T-helper 1 cell (primary cell): ENCODE results near the gene SRPK2.
A peak's percentile ranks its signal among the peaks of the same experiment; 100 is the strongest.
"Not testable (repeated sequence)": the region's sequence is repeated elsewhere in the genome, so short reads cannot be mapped to it uniquely, and the experiment has no call there.

Experiments used
- DNase-seq, 5 donors: peaks; one replicate each; pipeline ENCODE4 v3.0.0-alpha.2; 2012 to 2020

Gene SRPK2

GRCh38 chr7:105339404-105340323 lies 49.1 kb downstream of the SRPK2 start:
- no peak for DNase-seq

DNA sequence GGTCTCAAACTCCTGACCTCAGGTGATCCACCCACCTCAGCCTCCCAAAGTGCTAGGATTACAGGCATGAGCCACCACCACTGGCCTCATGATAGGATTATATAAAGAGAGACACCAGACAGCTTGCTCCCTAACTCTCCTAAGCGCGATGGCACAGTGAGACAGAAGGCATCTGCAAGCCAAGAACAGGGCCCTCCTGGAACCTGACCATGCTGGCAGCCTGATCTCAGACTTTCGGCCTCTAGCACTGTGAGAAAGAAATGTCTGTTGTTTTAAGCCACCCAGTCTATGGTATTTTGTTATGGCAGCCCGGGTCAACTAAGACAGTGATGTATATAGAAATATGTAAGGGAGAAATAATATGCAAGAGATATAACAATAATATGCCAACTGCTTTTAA lies 51.2 kb downstream of the SRPK2 start:
- no peak for DNase-seq

- peak in 1 of 5 donors; percentile 12 for DNase-seq
These were observed 52.7 kb downstream of the SRPK2 start for GRCh38 chr7:105336009-105336408.

- DNase-seq, result not testable (repeated sequence)
These were observed 56.1 kb downstream of the SRPK2 start for GRCh38 chr7:105332661-105333060.

DNA sequence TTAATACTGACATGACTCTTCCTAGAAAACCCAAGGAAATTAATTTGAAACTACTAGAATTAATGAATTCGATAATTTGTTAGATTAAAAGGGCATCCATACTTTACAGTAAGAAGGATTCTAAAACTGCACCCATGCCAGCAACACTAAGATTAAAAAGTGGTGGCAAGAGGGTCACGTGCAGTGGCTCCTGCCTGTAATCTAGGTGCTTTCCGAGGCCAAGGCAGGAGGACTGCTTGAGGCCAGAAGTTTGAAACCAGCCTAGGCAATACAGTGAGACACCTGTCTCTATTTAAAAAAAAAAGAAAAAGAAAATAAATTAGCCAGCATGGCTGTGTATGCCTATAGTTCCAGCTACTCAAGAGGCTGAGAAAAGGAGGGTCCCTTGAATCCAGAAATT lies 58.2 kb downstream of the SRPK2 start:
- no peak for DNase-seq

DNA sequence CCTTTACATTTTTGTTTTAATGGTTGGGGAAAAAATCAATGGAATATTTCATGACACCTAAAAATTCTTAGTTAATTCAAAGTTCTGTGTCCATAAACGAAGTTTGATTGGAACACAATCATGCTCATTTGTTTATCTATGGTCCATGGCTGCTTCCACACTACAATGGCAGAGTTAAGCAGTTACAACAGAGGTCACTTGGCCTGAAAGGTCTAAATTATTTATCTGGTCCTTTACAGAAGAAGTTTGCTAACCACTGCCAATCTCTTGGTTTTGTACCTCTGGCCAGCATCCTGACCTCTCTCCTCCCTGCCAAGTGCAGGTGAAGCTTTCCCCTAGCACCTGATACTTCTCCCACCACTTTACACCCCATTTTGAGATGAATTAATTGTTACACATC lies 61.5 kb downstream of the SRPK2 start:
- no peak for DNase-seq

DNA sequence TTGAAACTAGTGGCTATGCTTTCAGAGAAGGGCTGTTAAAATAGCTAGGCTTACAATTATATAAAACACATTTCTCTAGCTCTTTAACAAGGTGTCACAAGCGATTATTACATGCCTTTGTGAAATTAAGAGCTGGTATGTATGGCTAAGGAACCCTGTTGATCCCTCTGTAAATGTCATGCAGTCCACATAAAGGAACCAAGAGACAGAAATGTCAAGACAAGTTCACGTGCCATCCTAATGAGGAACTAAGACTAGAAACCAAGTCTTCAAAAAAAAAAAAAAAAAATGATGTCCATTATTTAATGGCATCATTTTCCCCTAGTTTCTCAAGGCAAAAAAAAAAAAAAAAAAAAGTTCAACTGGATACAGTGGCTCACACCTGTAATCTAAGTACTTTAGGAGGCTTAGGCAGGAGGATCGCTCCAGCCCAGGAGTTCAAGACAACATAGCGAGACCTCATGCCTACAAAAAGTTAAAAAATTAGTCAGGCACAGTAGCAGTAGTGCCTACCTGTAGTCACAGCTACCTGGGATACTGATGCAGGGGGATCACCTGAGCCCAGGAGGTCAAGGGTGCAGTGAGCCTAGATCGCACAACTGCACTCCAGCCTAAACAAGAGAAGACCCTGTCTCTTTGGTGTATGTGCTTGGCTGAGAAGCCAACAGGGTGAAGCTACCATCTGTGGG lies 63.4 kb downstream of the SRPK2 start:
- no peak for DNase-seq

GRCh38 chr7:105324606-105325005 lies 64.1 kb downstream of the SRPK2 start:
- DNase-seq, result not testable (repeated sequence)

GRCh38 chr7:105323366-105323765 lies 65.4 kb downstream of the SRPK2 start:
- no peak for DNase-seq

DNA sequence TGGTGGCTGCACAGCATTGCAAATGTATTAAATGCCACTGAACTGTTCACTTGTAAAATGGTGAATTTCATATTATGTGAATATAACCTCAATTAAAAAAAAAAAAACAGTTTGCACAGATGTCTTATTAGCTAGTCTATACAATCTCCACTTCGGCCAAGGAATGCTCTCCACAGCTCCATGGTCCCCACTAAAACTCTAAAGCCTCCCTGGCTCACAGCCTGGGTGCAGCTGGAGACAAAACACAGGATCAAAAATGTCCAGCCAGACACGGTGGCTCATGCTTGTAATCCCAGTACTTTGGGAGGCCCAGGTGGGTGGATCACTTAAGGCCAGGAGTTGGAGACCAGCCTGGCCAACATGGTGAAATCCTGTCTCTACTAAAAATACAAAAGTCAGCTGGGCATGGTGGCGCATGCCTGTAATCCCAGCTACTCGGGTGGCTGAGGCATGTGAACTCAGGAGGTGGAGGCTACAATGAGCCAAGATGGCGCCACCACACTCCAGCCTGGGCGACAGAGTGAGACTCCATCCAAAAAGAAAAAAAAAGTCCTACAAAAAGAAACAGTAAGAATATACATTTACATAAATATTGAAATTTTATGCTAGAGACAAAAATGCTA lies 66.0 kb downstream of the SRPK2 start:
- DNase-seq, result no peak

DNA sequence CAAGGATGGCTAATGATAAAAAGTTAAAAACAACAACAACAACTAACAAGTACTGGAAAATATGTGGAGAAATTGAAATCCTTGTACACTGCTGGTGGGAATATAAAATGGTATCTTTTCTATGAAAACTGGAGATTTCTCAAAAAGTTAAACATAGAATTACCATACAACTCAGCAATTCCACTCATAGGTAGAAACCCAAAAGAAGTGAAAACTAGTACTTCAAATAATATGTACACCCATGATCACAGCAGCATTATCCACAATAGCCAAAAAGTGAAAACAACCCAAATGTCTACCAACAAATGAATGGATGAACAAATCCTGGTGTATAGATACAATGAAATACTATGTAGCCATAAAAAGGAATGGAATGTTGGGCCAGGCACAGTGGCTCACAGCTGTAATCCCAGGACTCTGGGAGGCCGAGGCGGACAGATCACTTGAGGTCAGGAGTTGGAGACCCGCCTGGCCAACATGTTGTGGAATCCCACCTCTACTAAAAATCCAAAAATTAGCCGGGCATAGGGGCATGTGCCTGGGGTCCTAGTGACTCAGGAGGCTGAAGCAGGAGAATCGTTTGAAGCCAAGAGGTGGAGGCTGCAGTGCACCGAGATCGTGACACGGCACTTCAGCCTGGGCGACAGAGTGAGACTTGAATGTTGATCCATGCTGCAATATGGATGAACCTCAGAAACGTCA lies 66.8 kb downstream of the SRPK2 start:
- DNase-seq, result no peak

DNA sequence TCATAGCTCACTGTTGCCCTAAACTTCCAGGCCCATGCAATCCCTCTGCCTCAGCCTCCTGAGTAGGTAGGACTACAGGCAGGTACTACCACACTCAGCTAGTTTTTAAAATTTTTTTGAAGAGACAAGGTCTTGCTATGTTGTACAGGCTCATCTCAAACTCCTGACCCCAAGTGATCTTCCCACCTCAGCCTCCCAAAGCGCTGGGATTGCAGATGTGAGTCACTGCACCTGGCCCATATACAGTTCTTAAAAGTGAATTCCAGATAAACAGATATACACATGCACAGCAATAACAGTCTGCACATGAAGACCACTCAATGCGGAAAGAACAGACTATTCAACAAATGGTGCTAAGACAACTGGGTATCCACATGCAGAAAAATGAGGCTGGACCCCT lies 67.8 kb downstream of the SRPK2 start:
- no peak for DNase-seq

DNA sequence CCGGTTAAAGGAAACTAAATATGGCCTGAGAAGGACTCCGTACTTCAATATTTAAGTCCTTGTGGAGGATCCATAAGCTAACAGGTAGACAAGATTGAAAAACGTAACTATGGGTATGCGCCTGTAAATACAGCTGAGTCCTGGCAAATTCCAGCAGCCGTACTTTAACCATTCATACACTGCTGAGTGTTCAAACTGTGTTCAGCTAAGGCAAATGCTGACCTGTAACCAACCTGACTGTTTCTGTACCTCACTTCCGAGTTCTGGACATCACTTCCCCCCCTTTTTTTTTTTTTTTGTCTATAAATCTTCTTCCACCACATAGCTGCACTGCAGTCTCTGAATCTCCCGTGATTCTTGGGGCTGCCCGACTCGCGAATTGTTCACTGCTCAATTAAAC lies 69.1 kb downstream of the SRPK2 start:
- DNase-seq, result no peak

DNA sequence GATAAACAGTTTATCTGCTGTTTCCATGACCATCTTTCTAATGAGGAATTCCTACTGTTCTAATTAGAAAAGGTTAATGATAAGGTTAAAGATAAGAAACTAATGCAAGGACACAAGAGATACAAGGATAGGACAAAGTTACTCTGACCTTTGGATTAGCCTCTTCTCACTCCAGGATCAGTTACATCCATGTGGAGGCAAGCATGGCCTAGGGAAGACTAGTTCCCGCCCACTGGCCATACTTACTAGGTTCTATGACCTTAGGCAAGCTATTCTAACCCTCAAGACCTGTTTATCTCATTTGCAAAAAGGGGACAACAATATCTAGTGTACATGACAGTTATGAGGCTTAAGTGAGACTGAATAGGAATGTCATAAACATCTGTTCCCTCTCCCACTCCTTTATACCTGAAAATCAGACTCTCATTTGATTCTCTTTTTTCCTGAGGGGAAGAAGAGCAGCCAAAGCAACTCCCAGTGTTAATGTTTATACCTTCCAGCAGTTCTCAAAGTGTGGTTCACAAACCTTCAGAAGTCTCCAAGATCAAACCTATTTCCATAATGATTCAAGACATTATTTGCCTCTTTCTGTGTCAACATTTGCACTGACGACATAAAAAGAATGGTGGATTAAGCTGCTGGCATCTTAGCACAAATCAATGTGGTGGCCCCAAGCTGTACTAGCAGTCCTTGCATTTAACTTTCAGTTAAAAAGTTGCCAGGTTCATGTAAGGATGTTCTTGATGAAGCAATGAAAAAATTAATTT lies 72.0 kb downstream of the SRPK2 start:
- no peak for DNase-seq

DNA sequence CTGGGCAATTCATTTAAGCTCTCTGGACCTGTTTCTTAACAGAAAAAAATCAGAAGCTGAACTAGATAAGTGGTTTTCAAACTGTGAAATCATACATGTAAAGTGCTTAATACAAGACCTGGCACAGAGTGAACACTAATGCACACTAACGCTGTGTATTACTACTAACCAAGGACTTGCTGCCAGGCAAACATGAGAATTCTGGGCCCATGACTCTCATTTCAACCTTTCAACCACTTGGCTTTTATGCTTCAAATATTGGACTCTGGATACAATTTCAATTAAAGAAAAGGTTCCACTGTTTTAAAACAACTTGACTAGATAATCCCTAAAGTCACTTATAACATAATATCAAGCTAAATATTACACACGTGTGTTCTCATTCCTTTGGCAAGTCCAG lies 73.4 kb downstream of the SRPK2 start:
- no peak for DNase-seq

DNA sequence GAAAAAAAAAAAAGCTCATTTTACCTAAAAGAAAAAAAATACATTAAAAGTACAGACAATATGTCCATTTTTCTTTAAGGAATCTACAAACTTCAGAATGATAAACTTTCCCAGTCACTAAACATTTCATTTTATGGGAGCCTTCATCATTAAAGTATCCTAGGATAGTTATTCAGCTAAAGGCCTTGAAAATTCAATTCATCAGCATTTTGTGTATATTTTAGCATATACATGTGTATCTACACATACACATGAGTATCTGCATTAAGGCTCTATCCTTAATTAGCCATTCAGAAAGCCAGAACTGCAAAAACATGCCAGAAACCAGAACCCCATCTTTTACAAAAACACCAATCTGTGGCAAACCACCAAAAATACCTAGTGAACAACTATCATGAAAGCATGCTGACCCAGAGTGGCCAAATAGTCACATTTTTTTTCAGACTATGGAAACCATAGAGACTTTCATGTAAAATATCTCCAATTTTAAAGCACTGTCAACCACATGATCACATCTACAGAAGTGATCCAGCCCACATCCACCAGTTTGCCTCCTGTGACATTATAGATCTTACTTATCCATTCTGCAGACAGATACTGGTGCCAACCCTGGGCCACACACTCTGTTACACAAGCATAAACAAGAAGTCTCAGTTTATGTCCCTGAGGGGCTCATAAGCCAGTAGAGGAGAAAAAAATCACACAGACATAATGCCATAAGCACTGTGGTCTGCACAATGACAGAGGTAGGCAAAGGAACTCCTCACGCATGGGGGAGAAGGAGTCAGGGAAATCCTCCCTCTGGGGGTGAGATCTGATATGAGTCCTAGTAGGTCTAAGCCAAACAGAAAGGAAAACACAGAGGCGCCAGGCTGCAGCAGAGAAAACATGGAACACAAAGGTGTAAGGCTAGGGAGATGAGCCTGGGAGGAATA lies 79.2 kb downstream of the SRPK2 start:
- peak in 1 of 5 donors; percentile 37 for DNase-seq

DNA sequence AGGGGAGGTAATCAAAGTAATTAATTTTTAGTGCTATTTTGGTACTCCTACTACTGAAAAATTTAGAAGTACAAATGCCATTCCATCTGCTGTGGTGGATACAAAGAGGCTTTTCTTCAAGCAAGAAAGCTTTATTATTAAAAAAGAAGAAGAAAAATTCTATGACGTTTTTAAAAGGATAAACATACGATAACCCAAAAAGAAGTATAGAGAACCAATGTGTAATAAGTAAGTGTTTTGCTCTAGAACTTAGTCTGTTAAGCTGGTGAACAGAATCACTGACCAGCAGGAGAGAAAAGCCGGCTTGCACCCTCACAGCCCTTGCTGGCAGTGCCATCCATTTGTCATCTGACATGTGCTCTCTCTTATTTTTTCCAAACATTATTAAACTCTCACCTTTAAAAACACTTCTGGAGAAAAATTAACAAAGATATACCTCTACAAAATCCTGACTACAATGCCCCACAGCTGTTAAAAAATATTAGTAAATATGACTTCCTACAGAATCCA lies 81.5 kb downstream of the SRPK2 start:
- DNase-seq, result no peak

DNA sequence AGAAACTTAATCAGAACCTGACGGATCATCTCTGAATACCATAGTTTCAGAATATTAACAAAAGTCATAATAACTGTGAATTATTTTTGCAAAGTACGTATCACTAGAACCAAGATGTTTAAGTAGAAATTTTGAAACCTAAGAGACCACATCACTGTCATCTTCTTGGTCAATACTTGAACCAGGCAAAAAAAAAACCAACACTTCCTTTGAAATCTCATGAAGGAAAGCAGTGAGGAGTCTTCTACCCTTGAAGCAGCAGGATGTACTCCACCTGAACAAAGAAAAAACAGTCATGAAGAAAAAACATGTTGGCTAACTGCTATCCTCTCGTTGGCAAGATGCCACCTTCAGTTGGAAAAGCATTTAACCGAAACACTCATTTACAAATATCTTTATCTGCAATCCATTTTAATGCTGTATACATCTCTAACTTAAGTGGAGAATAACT lies 82.4 kb downstream of the SRPK2 start:
- DNase-seq, result peak in 1 of 5 donors; percentile 58

DNA sequence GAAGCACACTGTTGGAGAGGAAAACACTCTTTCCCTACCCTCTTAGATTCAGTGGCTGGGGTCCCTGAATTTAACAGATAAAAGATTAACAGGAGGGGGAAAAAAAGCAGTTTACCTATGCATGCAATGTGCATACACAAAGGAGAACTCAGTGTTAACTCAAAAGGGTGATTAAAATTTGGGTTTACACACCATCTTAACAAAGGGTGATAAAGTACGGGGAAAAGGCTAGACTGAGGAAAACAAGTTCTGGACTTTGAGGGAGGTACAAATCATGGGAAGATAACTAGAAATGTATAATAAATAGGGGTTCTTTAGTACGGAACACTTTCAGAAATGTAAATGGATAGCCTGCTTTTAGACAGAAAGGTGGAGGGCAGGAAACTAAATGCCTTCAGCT lies 83.1 kb downstream of the SRPK2 start:
- DNase-seq, result no peak

DNA sequence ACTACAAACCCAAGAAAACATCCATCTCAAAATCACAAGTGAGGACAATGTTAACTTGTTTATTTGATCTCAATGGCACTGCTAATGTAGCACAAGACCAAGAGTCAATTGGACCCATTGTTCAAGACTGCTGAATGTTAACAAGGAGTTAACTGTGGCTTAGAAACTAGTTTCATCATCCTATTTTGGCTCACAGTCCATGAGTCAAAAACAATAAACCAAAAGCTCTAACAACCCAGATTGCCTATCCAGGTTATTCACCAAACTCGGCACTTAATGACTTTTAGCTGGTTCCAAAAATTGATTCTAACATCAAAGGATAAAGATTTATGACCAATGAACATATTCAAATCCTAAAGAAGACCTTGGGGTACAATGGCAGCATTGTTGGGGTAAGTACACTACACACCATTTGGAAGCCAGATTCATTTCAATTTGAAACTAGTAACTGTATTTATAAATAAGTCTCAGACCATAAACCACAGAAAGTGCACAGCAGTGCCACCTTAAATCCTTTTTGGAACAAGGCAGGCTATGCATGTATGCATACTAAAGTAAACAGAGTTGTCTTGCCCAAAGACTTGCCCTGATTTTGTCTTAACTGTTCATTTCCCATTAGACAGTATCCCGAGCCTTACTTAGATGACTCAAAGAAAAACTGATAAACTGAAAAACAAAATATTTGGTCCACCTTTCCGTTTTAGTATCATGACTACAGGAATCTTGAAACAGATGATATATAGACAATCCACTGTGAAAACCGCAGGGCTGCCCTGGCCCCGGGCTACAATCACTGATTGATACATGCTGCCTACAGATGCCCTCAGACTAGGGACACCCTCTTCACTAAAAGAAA lies 84.5 kb downstream of the SRPK2 start:
- peak in 1 of 5 donors; percentile 45 for DNase-seq
